ENCODE results near the gene NMB. TPM values are rescaled to one million over a fixed set of nuclear protein-coding genes. Genes with fewer than 3 reads are reported as not detected.

The NMB gene
- total and polyA plus RNA-seq, 4 donors: 13.0 to 29.7 (median 20.2) TPM

DNA sequence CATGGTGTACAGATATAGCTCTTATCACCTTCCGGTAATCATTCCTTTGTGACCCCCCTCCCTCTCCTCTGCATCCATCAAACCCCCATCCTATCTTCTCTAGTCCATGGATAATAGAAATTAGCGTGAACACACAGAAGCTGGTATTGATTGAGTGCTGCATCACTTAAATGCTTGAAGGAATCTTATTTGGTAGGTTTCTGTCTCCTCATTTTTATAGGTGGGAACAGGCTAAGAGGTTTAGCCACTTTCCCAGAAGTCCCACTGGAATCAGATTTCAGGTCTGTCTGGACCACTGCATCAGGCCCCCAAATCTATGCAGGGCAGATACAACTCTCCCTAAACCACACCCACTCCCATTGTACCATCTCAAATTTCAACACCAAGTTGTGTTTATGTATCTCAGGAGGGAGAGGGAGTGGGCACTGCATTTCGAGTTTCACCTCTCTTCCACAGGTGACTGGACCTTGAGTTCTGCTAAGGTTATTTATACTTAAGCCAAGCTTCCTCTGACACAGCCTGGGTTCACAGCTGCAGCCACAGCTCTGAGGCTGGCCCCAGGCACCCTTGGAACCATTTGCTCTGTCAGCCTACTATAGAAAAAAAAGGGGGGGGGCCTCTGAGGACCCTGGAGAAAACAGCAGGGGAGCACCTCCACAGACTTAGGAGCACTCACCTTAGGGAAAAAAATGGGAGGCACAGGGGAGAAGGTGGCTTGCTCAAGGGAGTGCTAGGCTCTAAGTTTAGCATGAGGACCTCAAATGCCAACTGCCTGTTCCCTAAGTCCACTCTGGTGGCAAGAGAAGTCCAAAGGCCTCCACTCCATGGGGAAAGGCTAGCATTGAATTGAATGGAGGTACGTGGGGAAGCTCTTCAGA is 2.1 kb upstream of the NMB start:
- peaks cover 20% of the 10 kb centered on the region for H3K36me3 ChIP-seq (ENCODE audit: control insufficient read depth, insufficient read depth, low read length)
- no peaks in the 10 kb centered on the region for H3K27me3 ChIP-seq (ENCODE audit: control insufficient read depth, insufficient read depth, low read length)
- H3K9me3 ChIP-seq (ENCODE audit: control insufficient read depth, insufficient read depth, low read length): no peaks in the 10 kb centered on the region
- WGBS (ENCODE audit: insufficient coverage): 100% methylated on average over 1 of the region's 4 CpGs
- H3K4me3 ChIP-seq (ENCODE audit: low read depth, low read length): no peak overlapping the region
- no peak for DNase-seq (ENCODE audit: low read depth in 4 of 6, low spot score in 6 of 6)
- H3K4me1 ChIP-seq (ENCODE audit: control insufficient read depth, insufficient read depth, low read length): peaks cover 32% of the 10 kb centered on the region
- H3K27ac ChIP-seq (ENCODE audit: low read depth, low read length): no peak overlapping the region

DNA sequence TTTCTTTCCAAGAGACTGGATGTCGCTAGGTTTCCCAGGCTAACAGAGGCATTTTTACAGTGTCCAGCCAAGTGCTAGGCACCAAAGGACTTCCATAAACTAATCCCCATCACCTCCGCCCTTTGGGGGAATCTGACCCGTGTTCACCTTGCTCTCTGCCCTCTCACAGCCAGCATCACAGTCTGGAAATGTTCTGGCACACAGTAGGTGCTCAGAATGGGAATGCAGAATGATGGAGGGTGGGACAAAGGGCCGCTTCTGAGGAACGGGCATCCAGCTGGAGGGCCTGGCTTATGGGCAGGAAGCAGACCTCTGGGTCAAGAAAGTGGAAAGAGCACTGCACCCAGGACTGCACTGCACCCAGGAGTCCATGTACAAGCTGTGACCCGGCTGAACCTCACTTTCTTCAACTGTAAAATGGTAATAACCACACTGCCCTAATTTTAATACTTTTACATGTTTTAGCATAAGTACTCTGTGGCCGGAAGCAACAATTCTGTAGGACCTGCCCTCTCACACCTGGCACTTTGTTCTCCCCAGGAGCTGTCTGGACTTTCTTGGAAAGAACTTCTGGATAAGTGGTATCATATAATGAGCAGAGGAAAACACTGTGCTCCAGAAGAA is 901 bp upstream of the NMB start:
- Histone ChIP-seq H3K36me3 (ENCODE audit: control insufficient read depth, insufficient read depth, low read length) (peaks cover 15% of the 10 kb centered on the region), H3K27ac (ENCODE audit: low read depth, low read length) (peak overlapping the region; percentile 67), H3K9me3 (ENCODE audit: control insufficient read depth, insufficient read depth, low read length) (no peaks in the 10 kb centered on the region), H3K4me1 (ENCODE audit: control insufficient read depth, insufficient read depth, low read length) (peaks cover 39% of the 10 kb centered on the region), H3K4me3 (ENCODE audit: low read depth, low read length) (peak overlapping the region; percentile 52), H3K27me3 (ENCODE audit: control insufficient read depth, insufficient read depth, low read length) (no peaks in the 10 kb centered on the region)
- no peak for DNase-seq (ENCODE audit: low read depth in 4 of 6, low spot score in 6 of 6)
- 46% methylated on average over 3 of the region's 7 CpGs for WGBS (ENCODE audit: insufficient coverage)

DNA sequence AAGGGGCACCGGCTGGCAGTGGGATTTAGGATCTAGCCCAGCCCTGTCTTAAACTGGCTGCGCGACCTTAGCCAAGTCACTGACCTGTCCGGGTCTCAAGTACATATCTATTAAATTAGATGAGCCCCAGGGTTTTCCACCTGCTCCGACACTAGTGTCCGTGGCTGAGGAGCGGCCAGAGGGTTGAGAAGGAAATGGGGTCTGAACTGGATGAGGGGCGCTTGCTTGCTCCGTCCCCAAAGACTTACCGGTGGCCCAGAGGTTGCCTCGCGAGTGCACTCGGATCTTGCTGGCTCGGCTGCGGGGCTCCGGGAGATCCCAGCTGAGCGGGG is 285 bp downstream of the NMB start:
- Histone ChIP-seq H3K27me3 (ENCODE audit: control insufficient read depth, insufficient read depth, low read length) (no peaks in the 10 kb centered on the region), H3K27ac (ENCODE audit: low read depth, low read length) (peak overlapping the region; percentile 47), H3K4me1 (ENCODE audit: control insufficient read depth, insufficient read depth, low read length) (peaks cover 50% of the 10 kb centered on the region), H3K4me3 (ENCODE audit: low read depth, low read length) (peak overlapping the region; percentile 52), H3K36me3 (ENCODE audit: control insufficient read depth, insufficient read depth, low read length) (peaks cover 12% of the 10 kb centered on the region), H3K9me3 (ENCODE audit: control insufficient read depth, insufficient read depth, low read length) (no peaks in the 10 kb centered on the region)
- DNase-seq (ENCODE audit: low read depth in 4 of 6, low spot score in 6 of 6): no peak
- WGBS (ENCODE audit: insufficient coverage): 7% methylated on average over 15 of the region's 17 CpGs

DNA sequence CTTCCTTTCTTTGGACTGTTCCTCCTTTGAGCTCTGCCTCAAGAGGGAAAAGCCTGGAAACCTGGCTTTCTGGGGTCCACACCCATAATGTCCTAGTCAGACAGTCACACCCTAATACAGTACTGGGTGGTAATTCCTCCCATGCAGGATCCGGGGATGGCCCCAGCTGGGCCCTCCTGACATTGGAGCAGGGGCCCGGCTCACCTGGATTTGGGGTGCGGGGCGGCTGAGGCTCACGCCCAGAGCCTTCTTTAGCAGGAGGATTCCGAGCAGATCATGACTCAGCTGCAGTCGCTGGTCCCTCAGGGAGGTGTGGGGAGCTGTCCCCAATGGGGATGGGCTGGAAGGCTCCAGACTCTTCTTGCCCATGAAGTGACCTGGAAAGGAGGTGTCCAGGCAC is 1.0 kb downstream of the NMB start:
- WGBS (ENCODE audit: insufficient coverage): 94% methylated on average over 7 of the region's 7 CpGs
- Histone ChIP-seq H3K9me3 (ENCODE audit: control insufficient read depth, insufficient read depth, low read length) (no peaks in the 10 kb centered on the region), H3K4me1 (ENCODE audit: control insufficient read depth, insufficient read depth, low read length) (peaks cover 51% of the 10 kb centered on the region), H3K4me3 (ENCODE audit: low read depth, low read length) (no peak overlapping the region), H3K27me3 (ENCODE audit: control insufficient read depth, insufficient read depth, low read length) (no peaks in the 10 kb centered on the region), H3K36me3 (ENCODE audit: control insufficient read depth, insufficient read depth, low read length) (peaks cover 12% of the 10 kb centered on the region), H3K27ac (ENCODE audit: low read depth, low read length) (no peak overlapping the region)
- DNase-seq (ENCODE audit: low read depth in 4 of 6, low spot score in 6 of 6): no peak

DNA sequence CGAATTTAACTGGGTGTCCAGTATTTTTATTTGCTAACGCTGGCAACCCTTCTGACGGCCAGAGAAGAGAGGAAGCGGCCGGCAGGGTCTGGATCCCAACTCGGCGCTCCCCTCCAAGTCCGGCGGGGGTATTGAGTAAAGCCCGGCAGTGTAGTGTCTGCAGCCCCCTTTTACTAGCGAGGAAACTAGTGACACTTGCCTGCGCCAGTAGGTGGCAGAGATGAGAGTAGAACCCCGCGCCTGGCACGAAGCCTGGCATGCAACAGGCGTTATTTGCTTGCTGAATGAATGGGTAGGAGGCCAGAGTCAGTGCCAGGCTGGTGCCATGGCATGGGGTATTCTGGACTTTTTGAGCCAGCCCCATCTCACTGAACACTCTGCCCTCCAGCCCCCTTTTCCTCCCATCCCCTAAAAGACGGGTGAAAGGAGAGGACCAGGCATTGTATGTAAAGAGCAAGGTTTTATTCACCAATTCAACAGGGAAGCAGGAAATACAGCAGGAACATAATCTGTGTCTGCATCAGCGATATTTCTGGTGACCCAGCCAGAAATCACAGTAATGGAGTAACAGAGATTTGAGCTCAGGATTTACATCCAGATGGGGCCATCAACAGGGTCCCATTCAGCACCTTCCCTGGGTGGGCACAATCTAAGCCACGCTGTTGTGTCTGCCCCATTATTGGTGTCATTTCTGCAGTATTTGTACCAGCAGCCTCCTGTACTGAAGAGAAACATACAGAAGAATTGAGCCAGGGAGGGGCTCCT is 3.1 kb downstream of the NMB start:
- 7% methylated on average over 17 of the region's 19 CpGs for WGBS (ENCODE audit: insufficient coverage)
- DNase-seq (ENCODE audit: low read depth in 4 of 6, low spot score in 6 of 6): peak in 3 of 6 donors; percentile 46 to 93 (median 91)
- H3K9me3 ChIP-seq (ENCODE audit: control insufficient read depth, insufficient read depth, low read length): no peaks in the 10 kb centered on the region

DNA sequence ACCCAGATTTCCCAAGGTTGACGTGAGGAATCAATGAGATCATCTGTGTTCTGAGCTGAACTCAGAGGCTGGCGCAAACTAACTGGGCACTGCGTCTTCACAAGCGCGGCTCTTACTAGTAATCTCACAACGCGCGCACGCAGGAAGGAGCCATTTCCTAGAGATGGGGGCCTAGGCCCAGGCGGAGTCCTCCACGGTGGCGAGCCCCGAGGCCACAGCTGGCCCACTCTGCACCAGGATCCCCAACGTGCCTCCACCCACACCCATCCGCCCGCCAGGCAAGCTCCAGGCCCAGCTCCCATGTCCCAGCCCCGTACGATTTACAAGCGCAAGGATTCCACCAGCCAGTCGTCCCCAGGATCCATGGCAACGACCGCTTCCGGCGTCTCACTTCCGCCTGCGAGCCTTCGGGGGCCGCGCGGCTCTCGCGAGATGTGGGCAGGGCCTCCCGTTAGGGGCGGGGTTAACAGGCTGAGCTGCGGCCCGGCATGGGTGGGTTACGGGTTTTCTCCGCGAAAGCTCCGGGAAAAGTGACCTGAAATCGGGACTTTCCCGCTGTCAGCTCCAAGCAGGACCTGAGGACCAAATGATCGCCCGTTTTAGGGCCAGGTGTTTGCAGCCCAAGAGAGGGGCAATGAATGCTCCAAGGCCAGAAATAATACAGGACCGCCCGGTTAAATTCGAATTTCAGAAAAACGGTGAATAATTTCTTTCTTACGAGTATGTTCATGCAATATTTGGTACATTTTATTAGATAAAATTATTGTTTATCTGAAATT is 3.9 kb downstream of the NMB start, which contains the start of gene WDR73:
Gene WDR73 (minus strand): TSS at position 374 of the 779 bp plus-strand sequence. CDS start 9 bp downstream, at position 365.
- 0% methylated on average over 44 of the region's 49 CpGs for WGBS (ENCODE audit: insufficient coverage)
- peaks cover 22% of the 10 kb centered on the region for H3K36me3 ChIP-seq (ENCODE audit: control insufficient read depth, insufficient read depth, low read length)
- peak; percentile 86 to 99 (median 98) for DNase-seq (ENCODE audit: low read depth in 4 of 6, low spot score in 6 of 6)
- no peaks in the 10 kb centered on the region for H3K9me3 ChIP-seq (ENCODE audit: control insufficient read depth, insufficient read depth, low read length)
- H3K4me1 ChIP-seq (ENCODE audit: control insufficient read depth, insufficient read depth, low read length): peaks cover 61% of the 10 kb centered on the region
- peak within 1 kb of the TSS; percentile 96 for H3K27ac ChIP-seq (ENCODE audit: low read depth, low read length)
- no peaks in the 10 kb centered on the region for H3K27me3 ChIP-seq (ENCODE audit: control insufficient read depth, insufficient read depth, low read length)
- peak within 1 kb of the TSS; percentile 78 for H3K4me3 ChIP-seq (ENCODE audit: low read depth, low read length)

More for the DNA sequence above, 3.1 kb downstream of the NMB start:
- Histone ChIP-seq H3K27ac (ENCODE audit: low read depth, low read length) (peak overlapping the region; percentile 96), H3K4me1 (ENCODE audit: control insufficient read depth, insufficient read depth, low read length) (peaks cover 61% of the 10 kb centered on the region), H3K36me3 (ENCODE audit: control insufficient read depth, insufficient read depth, low read length) (peaks cover 20% of the 10 kb centered on the region), H3K27me3 (ENCODE audit: control insufficient read depth, insufficient read depth, low read length) (no peaks in the 10 kb centered on the region), H3K4me3 (ENCODE audit: low read depth, low read length) (peak overlapping the region; percentile 78)

DNA sequence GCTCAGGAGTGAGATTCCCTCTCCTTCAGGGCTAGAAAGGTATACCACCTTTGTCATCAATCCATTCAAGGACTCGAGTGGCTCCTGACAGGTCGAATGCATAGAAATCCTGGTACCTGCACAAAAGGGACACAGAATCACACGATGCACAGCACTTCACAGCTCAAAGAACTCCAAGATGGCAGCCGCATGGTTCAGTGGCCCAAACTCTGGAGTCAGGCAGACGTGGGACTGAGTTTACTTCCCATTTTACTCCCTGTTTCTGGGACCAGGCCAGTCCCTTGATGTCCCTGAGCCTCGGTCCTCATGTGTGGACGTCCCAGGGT is 4.5 kb downstream of the NMB start:
- no peaks in the 10 kb centered on the region for H3K27me3 ChIP-seq (ENCODE audit: control insufficient read depth, insufficient read depth, low read length)
- DNase-seq (ENCODE audit: low read depth in 4 of 6, low spot score in 6 of 6): no peak
- no peaks in the 10 kb centered on the region for H3K9me3 ChIP-seq (ENCODE audit: control insufficient read depth, insufficient read depth, low read length)
- H3K36me3 ChIP-seq (ENCODE audit: control insufficient read depth, insufficient read depth, low read length): peaks cover 26% of the 10 kb centered on the region
- H3K27ac ChIP-seq (ENCODE audit: low read depth, low read length): peak overlapping the region; percentile 96
- 23% methylated on average over 7 of the region's 7 CpGs for WGBS (ENCODE audit: insufficient coverage)
- H3K4me3 ChIP-seq (ENCODE audit: low read depth, low read length): peak overlapping the region; percentile 78
- peaks cover 55% of the 10 kb centered on the region for H3K4me1 ChIP-seq (ENCODE audit: control insufficient read depth, insufficient read depth, low read length)

DNA sequence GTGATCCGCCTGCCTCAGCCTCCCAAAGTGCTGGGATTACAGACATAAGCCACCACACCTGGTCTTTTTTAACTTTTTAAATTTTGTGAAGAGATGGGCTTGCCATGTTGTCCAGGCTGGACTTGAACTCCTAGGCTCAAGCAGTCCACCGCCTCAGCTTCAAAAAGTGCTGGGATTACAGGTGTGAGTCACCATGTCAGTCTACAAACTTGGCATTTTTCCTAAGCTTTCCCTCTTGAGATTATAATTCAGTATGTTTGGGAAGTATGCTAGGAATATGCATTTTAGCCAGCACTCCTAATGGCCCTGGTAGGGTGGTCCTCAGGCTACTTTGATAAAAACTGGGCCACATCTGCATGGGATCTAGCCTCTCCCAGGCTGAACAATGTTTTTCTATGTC is 8.3 kb downstream of the NMB start:
- Histone ChIP-seq H3K9me3 (ENCODE audit: control insufficient read depth, insufficient read depth, low read length) (no peaks in the 10 kb centered on the region), H3K27ac (ENCODE audit: low read depth, low read length) (no peak overlapping the region), H3K27me3 (ENCODE audit: control insufficient read depth, insufficient read depth, low read length) (no peaks in the 10 kb centered on the region), H3K4me3 (ENCODE audit: low read depth, low read length) (no peak overlapping the region), H3K36me3 (ENCODE audit: control insufficient read depth, insufficient read depth, low read length) (peaks cover 52% of the 10 kb centered on the region), H3K4me1 (ENCODE audit: control insufficient read depth, insufficient read depth, low read length) (peaks cover 25% of the 10 kb centered on the region)
- 100% methylated on average over 1 of the region's 2 CpGs for WGBS (ENCODE audit: insufficient coverage)
- no peak for DNase-seq (ENCODE audit: low read depth in 4 of 6, low spot score in 6 of 6)

DNA sequence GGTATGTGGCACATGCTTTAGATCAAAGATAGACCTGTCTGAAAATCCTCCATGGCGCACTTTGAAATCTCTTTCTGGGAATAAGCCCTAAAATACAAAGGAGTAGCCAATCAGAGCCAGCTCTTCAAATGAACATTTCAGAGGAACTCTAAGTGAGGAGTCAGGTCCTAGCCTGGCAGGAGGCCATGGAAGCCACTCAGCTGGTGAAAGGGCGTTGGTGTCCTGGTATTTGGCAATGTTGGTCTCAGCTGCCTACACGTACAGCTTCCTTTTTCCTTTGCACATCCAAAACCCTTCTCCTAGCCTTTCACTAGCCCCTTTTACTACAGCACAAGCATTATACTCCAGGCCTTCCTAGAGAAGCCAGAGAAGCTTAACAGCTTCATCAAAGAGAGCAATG is 9.5 kb downstream of the NMB start:
- Histone ChIP-seq H3K4me1 (ENCODE audit: control insufficient read depth, insufficient read depth, low read length) (peaks cover 20% of the 10 kb centered on the region), H3K4me3 (ENCODE audit: low read depth, low read length) (no peak overlapping the region), H3K36me3 (ENCODE audit: control insufficient read depth, insufficient read depth, low read length) (peaks cover 63% of the 10 kb centered on the region), H3K27me3 (ENCODE audit: control insufficient read depth, insufficient read depth, low read length) (no peaks in the 10 kb centered on the region), H3K9me3 (ENCODE audit: control insufficient read depth, insufficient read depth, low read length) (no peaks in the 10 kb centered on the region), H3K27ac (ENCODE audit: low read depth, low read length) (no peak overlapping the region)
- DNase-seq (ENCODE audit: low read depth in 4 of 6, low spot score in 6 of 6): no peak
- 75% methylated on average over 2 of the region's 3 CpGs for WGBS (ENCODE audit: insufficient coverage)
